HCT116 (cell line): ENCODE data around the gene BRD4. TPM values are rescaled to one million over a fixed set of nuclear protein-coding genes. Genes with fewer than 3 reads are reported as not detected.

ENCODE experiments used
- ATAC-seq: fragments of 200-7000 bp; cut with Tn5 transposase; 2 replicates; pipeline ENCODE4 v1.9.1; 2020; ENCODE audit warnings: mild to moderate bottlenecking, moderate library complexity
- BruUV-seq: library from RNA; stranded (reverse); fragments of 400-500 nt; replicated peaks from 2 replicates; lab custom pipeline; 2021; lab: Mats Ljungman, UMichigan
- CTCF ChIA-PET: fragments of 300-600 bp; sonication (Branson Sonifier 250); formaldehyde crosslinking; loops from one replicate; lab custom pipeline; 2021; ENCODE audit warnings: antibody characterized with exemption; lab: Charles Lee
- POLR2A ChIA-PET: fragments of 300-600, 350-600 bp; sonication (Branson Sonifier 250); formaldehyde crosslinking; loops from one replicate; lab custom pipeline; 2021; ENCODE audit warnings: antibody characterized with exemption; lab: Charles Lee
- RAD21 ChIA-PET, 2 experiments: fragments of 300-600 bp; sonication (Branson Sonifier 250); formaldehyde crosslinking; loops; one replicate each; lab custom pipeline; 2023; ENCODE audit warnings: low total read pairs in 2 of 2; ENCODE audit not compliant: uncharacterized antibody in 2 of 2, unreplicated experiment in 2 of 2, low non-redundant PET in 1 of 2; lab: Charles Lee
- DNase-seq: peaks from one replicate; pipeline ENCODE4 v3.0.0-alpha.2; 2010; ENCODE audit warnings: low read depth, low spot score
- H2AFZ ChIP-seq: fragments of 200-600 bp; shearing (Covaris generic), sonication (generic); 2 replicates; pipeline ENCODE4 v1.6.1; 2017; ENCODE audit warnings: low read depth, mixed run types, mixed read lengths, antibody characterized with exemption, low read length; ENCODE audit not compliant: poor library complexity, severe bottlenecking
- H3K27ac ChIP-seq: 2 replicates; pipeline ENCODE4 v1.5.1; 2012; ENCODE audit warnings: low read depth, low read length
- H3K27me3 ChIP-seq: fragments of 200-600 bp; sonication (generic); 2 replicates; pipeline ENCODE4 v1.6.1; 2016; ENCODE audit warnings: mixed run types, low read length, mixed read lengths; ENCODE audit not compliant: insufficient read depth
- H3K36me3 ChIP-seq, 2 experiments: fragments of 200-500 bp in 1 of 2; fragments of 200-600 bp in 1 of 2; sonication (Bioruptor generic) in 1 of 2; sonication (generic) in 1 of 2; 2 replicates each; pipeline versions ENCODE4 v1.5.1 to v1.6.1; 2014 to 2016; ENCODE audit warnings: low read length in 2 of 2, inconsistent platforms in 1 of 2, mixed read lengths in 1 of 2, mixed run types in 1 of 2; ENCODE audit not compliant: insufficient read depth in 2 of 2, control insufficient read depth in 1 of 2
- H3K4me1 ChIP-seq, 2 experiments: fragments of 200-600 bp in 1 of 2; sonication (generic) in 1 of 2; 2 replicates each; pipeline versions ENCODE4 v1.5.1 to v1.6.1; 2012 to 2017; ENCODE audit warnings: low read length in 2 of 2, inconsistent platforms in 1 of 2, mild to moderate bottlenecking in 1 of 2, mixed read lengths in 1 of 2, mixed run types in 1 of 2, moderate library complexity in 1 of 2; ENCODE audit not compliant: insufficient read depth in 2 of 2, control insufficient read depth in 1 of 2
- H3K4me2 ChIP-seq: fragments of 200-600 bp; sonication (generic); 2 replicates; pipeline ENCODE4 v1.6.1; 2017; ENCODE audit warnings: mixed run types, low read length, mixed read lengths
- H3K4me3 ChIP-seq, 2 experiments: fragments of 200-600 bp in 1 of 2; sonication (generic) in 1 of 2; replicated peaks in 1 of 2; 2 replicates each; pipeline ENCODE4 v1.5.1; 2011 to 2016; ENCODE audit warnings: low read length in 2 of 2, control low read depth in 1 of 2, low read depth in 1 of 2, mild to moderate bottlenecking in 1 of 2, mixed read lengths in 1 of 2, mixed run types in 1 of 2
- H3K79me2 ChIP-seq: fragments of 200-600 bp; sonication (generic); 2 replicates; pipeline ENCODE4 v1.6.1; 2017; ENCODE audit warnings: mild to moderate bottlenecking, mixed run types, low read length, moderate library complexity, mixed read lengths; ENCODE audit not compliant: insufficient read depth
- H3K9ac ChIP-seq: fragments of 200-600 bp; sonication (generic); 2 replicates; pipeline ENCODE4 v1.6.1; 2016; ENCODE audit warnings: low read length, mixed read lengths
- H3K9me2 ChIP-seq: fragments of 200-600 bp; sonication (generic), shearing (Covaris generic); 2 replicates; pipeline ENCODE4 v1.6.1; 2017; ENCODE audit warnings: mixed run types, mild to moderate bottlenecking, moderate library complexity; ENCODE audit not compliant: insufficient read depth
- H3K9me3 ChIP-seq, 2 experiments: fragments of 200-500 bp in 1 of 2; fragments of 200-600 bp in 1 of 2; sonication (Bioruptor generic) in 1 of 2; sonication (generic) in 1 of 2; 2 replicates each; pipeline ENCODE4 v1.6.1; 2014 to 2017; ENCODE audit warnings: low read length in 2 of 2, mixed read lengths in 2 of 2, inconsistent platforms in 1 of 2, low read depth in 1 of 2, mild to moderate bottlenecking in 1 of 2, mixed run types in 1 of 2, moderate library complexity in 1 of 2; ENCODE audit not compliant: control insufficient read depth in 1 of 2, insufficient read depth in 1 of 2
- H4K20me1 ChIP-seq: fragments of 200-600 bp; sonication (generic), shearing (Covaris generic); 2 replicates; pipeline ENCODE4 v1.6.1; 2017; ENCODE audit warnings: mixed run types, mild to moderate bottlenecking, moderate library complexity; ENCODE audit not compliant: insufficient read depth
- CBX3 ChIP-seq: IDR thresholded peaks from 2 replicates; pipeline ENCODE4 v1.6.1; 2012; ENCODE audit warnings: low read depth
- CTCF ChIP-seq, 3 experiments: fragments of 200-600 bp in 1 of 3; sonication (generic) in 1 of 3; IDR thresholded peaks in 2 of 3; conservative IDR thresholded peaks in 1 of 3; 2 replicates each; pipeline ENCODE4 v1.5.1; 2012 to 2017; ENCODE audit warnings: low read depth in 2 of 3, low read length in 2 of 3, antibody characterized with exemption in 1 of 3, borderline replicate concordance in 1 of 3, control low read depth in 1 of 3, mild to moderate bottlenecking in 1 of 3, mixed read lengths in 1 of 3, mixed run types in 1 of 3, moderate library complexity in 1 of 3; ENCODE audit not compliant: insufficient read depth in 1 of 3
- ELF1 ChIP-seq: IDR thresholded peaks from 2 replicates; pipeline ENCODE4 v1.6.1; 2012; ENCODE audit warnings: low read depth, borderline replicate concordance
- POLR2A ChIP-seq: IDR thresholded peaks from 2 replicates; pipeline ENCODE4 v1.7.0; 2011; ENCODE audit warnings: borderline replicate concordance; ENCODE audit not compliant: insufficient read depth, insufficient read length; ENCODE audit errors: extremely low read depth
- POLR2AphosphoS5 ChIP-seq: IDR thresholded peaks from 2 replicates; pipeline ENCODE4 v1.6.1; 2011; ENCODE audit warnings: mild to moderate bottlenecking, low read depth, low read length, moderate library complexity
- RAD21 ChIP-seq: IDR thresholded peaks from 2 replicates; pipeline ENCODE4 v1.6.1; 2012; ENCODE audit warnings: low read depth, mild to moderate bottlenecking
- SP1 ChIP-seq: IDR thresholded peaks from 2 replicates; pipeline ENCODE4 v1.6.1; 2012; ENCODE audit warnings: low read depth
- TCF7L2 ChIP-seq: IDR thresholded peaks from 2 replicates; pipeline ENCODE4 v1.7.0; 2011; ENCODE audit warnings: borderline replicate concordance, inconsistent platforms; ENCODE audit not compliant: insufficient read depth, insufficient read length; ENCODE audit errors: extremely low read depth
- ZFX ChIP-seq: fragments of 450-650 bp; IDR thresholded peaks from 2 replicates; pipeline ENCODE4 v1.6.1; 2017
- intact Hi-C: fragments of 100-400 bp; cut with micrococcal nuclease; formaldehyde crosslinking; loops from 2 replicates; pipeline ENCODE4 v1.10.0; 2022
- total RNA-seq: library from RNA; stranded (reverse); gene quantifications from one replicate; pipeline ENCODE4 v1.2.1, GENCODE V29; 2021; ENCODE audit not compliant: unreplicated experiment

The BRD4 gene
- total RNA-seq, 1 experiment from 2014 or later = 52.9 TPM

DNA sequence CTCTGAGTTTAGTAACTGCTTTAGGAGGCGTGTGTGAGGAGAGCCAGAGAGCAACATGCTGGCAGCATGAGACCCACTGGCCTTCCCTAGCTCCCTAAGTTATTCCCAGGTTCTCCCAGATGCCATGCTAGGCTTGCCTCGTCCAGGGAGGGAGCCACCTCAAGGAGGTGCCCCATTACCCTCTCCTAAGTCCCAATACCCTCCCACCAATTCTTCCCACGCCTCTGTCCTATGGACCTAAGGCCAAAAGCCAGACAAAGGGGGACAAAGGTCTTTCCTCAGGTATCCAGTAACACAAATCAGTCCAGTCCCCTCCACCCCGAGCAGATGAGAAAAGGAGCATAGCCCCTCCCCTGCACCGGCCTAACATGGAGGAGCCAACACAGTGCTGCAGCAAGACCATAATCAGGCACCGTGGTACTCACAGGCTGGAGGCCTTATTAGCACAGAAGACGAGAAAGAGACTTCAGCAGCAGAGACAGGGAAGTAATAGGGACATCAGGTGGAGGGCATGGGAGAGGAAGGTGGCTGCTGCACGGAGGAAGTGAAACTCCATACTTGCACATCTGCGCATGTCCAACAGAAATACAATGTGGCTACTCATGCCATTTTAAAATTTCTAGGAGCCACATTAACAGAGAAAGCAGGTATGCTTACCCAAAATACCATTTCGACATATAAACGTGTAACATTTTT, 46.3 kb downstream of the BRD4 start:
- ChIA-PET RAD21 (no interaction called here), CTCF (interaction anchor here (0.6 kb wide), 1 partner anchor 93 kb away, joined by 3 read pairs; the partner anchor contains the start of gene AKAP8), POLR2A (no interaction called here)
- no peaks in the 10 kb centered on the region for H3K9me3 ChIP-seq
- no peak overlapping the region for H3K4me3 ChIP-seq
- intact Hi-C loops = no loop called here
- BruUV-seq = no TSS peak
- H3K27ac ChIP-seq = no peak overlapping the region
- H2AFZ ChIP-seq = no peak overlapping the region
- peaks cover 100% of the 10 kb centered on the region for H3K79me2 ChIP-seq
- H3K27me3 ChIP-seq = no peaks in the 10 kb centered on the region
- TF ChIP-seq CTCF (IDR thresholded peaks at IDR 0.05 in 2 of 3, conservative IDR thresholded peaks at IDR 0.05 in 1 of 3; ENCODE audit: borderline replicate concordance in 1 of 3, insufficient read depth in 1 of 3, low read depth in 2 of 3, low read length in 2 of 3) (no peak), RAD21 (no peak), POLR2A (no peak)
- no peaks in the 10 kb centered on the region for H3K9me2 ChIP-seq
- peaks cover 13% of the 10 kb centered on the region; the same call in 1 of the 2 replicates for H4K20me1 ChIP-seq
- H3K4me2 ChIP-seq = no peak overlapping the region
- H3K36me3 ChIP-seq = no peaks in the 10 kb centered on the region
- H3K4me1 ChIP-seq = peaks cover 0 to 24% of the 10 kb centered on the region in 2 experiments; a peak in 1 of 4 replicates
- H3K9ac ChIP-seq = no peak overlapping the region
- ATAC-seq (no peak), DNase-seq (no peak)

DNA sequence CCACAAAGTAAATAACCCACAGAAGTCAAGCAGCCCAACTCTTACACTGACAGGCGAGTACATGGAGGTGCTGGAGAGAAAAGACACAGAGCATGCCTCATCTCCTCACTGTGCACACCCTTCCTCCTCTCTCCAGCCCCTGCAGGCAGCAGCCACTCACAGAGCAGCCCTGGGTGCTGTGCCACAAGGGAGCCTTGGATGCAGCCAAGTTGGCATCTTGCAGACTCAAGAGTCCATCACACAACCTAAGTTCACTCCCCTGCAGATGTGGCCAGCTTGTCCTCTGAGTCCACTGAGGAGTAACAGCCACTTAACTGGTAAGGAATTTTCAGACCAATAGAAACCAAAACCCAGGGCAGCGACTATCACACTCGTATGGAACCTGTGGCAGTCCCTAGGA, 47.4 kb downstream of the BRD4 start:
- no peak overlapping the region for H3K4me2 ChIP-seq
- H3K4me1 ChIP-seq = peaks cover 0 to 24% of the 10 kb centered on the region in 2 experiments; a peak in 1 of 4 replicates
- RAD21 ChIA-PET = interaction anchor here in 1 of 2 experiments (1.2 kb wide), 1 partner anchor 367 kb away, joined by 3 read pairs; no protein-coding TSS in a partner anchor

More for the DNA sequence above, 47.4 kb downstream of the BRD4 start:
- Histone ChIP-seq H3K9ac (no peak overlapping the region), H3K9me2 (no peaks in the 10 kb centered on the region), H2AFZ (no peak overlapping the region), H3K36me3 (no peaks in the 10 kb centered on the region), H3K27ac (no peak overlapping the region), H4K20me1 (peaks cover 15% of the 10 kb centered on the region; the same call in 1 of the 2 replicates), H3K79me2 (peaks cover 100% of the 10 kb centered on the region), H3K9me3 (no peaks in the 10 kb centered on the region), H3K4me3 (no peak overlapping the region), H3K27me3 (no peaks in the 10 kb centered on the region)
- BruUV-seq = no TSS peak
- intact Hi-C loops = no loop called here
- CTCF ChIA-PET = no interaction called here
- ATAC-seq (no peak), DNase-seq (no peak)
- TF ChIP-seq SP1 = no peak
- no peak for TF ChIP-seq CBX3
- TF ChIP-seq TCF7L2 = no peak
- no peak for TF ChIP-seq ZFX
- no peak for TF ChIP-seq POLR2AphosphoS5
- no peak for TF ChIP-seq ELF1
- POLR2A ChIA-PET = no interaction called here
